Breast epithelium (tissue), 3 donors: ENCODE data around the gene TPK1.

Experiments
- POLR2A ChIP-seq: fragments of 450-650 bp; IDR thresholded peaks from one replicate; pipeline ENCODE4 v1.6.1; 2016; ENCODE audit warnings: antibody characterized with exemption, mild to moderate bottlenecking, moderate library complexity
- POLR2AphosphoS5 ChIP-seq, 3 donors: sonication (generic); formaldehyde crosslinking; IDR thresholded peaks; one replicate each; pipeline ENCODE4 v1.6.1; 2017; ENCODE audit warnings: antibody characterized with exemption in 3 of 3
- TF ChIP-seq, protein P1 (sequence below), 3 donors: fragments of 450-650 bp; IDR thresholded peaks; one replicate each; pipeline ENCODE4 v1.5.1; 2016 to 2017; ENCODE audit warnings: antibody characterized with exemption in 3 of 3, mild to moderate bottlenecking in 3 of 3, moderate library complexity in 3 of 3

DNA sequence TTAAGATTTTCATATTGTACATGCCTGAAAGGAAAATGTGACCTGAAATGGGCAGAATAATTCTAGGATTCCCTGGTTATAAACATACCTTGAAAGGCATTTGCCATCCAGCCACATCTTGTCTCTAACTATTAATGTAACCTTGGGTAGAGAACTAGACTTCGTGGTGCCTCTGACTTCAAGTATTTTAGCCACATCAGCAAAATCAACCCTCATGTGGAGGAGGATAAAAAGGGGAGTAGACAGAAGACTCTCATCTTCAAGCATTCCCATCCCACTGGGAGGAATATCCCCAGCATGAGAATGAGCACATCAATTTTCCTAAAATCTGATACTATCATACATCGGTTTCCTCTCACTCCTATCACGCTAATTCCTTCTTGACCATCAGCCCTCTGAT lies 267.6 kb downstream of the TPK1 start:
- TF ChIP-seq POLR2AphosphoS5 (IDR thresholded peaks at IDR 0.05) (no peak), POLR2A (no peak)
- TF ChIP-seq, protein P1, sequence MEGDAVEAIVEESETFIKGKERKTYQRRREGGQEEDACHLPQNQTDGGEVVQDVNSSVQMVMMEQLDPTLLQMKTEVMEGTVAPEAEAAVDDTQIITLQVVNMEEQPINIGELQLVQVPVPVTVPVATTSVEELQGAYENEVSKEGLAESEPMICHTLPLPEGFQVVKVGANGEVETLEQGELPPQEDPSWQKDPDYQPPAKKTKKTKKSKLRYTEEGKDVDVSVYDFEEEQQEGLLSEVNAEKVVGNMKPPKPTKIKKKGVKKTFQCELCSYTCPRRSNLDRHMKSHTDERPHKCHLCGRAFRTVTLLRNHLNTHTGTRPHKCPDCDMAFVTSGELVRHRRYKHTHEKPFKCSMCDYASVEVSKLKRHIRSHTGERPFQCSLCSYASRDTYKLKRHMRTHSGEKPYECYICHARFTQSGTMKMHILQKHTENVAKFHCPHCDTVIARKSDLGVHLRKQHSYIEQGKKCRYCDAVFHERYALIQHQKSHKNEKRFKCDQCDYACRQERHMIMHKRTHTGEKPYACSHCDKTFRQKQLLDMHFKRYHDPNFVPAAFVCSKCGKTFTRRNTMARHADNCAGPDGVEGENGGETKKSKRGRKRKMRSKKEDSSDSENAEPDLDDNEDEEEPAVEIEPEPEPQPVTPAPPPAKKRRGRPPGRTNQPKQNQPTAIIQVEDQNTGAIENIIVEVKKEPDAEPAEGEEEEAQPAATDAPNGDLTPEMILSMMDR (IDR thresholded peaks at IDR 0.05): no peak
